LNCaP clone FGC (cell line): ENCODE measurements around the gene EFCAB7.
"Not testable (repeated sequence)": the region's sequence is repeated elsewhere in the genome, so short reads cannot be mapped to it uniquely, and the experiment has no call there.

ENCODE experiments used
- DNase-seq: peaks from one replicate; pipeline ENCODE4 v3.0.0-alpha.2; 2011; ENCODE audit warnings: low read depth
- H3K4me3 ChIP-seq: 2 replicates; pipeline ENCODE4 v1.5.1; 2011; ENCODE audit warnings: mild to moderate bottlenecking, low read depth, low read length, control low read depth
- CTCF ChIP-seq: IDR thresholded peaks from 2 replicates; pipeline ENCODE4 v1.5.1; 2012; ENCODE audit warnings: mild to moderate bottlenecking; ENCODE audit not compliant: control insufficient read depth, insufficient read depth; ENCODE audit errors: extremely low read depth

The EFCAB7 gene

GRCh38 chr1:63569068-63569467 is 45.7 kb downstream of the EFCAB7 start:
- no peak for DNase-seq
- TF ChIP-seq CTCF: no peak
- H3K4me3 ChIP-seq: no peak overlapping the region

GRCh38 chr1:63569640-63570316 is 46.5 kb downstream of the EFCAB7 start:
- H3K4me3 ChIP-seq: no peak overlapping the region
- TF ChIP-seq CTCF: no peak
- DNase-seq: no peak

- DNase-seq, H3K4me3 ChIP-seq: not testable (repeated sequence)
Observed at GRCh38 chr1:63572686-63573085, 49.4 kb downstream of the EFCAB7 start.

- not testable (repeated sequence) for DNase-seq, H3K4me3 ChIP-seq
Observed at GRCh38 chr1:63574203-63574796, 51.0 kb downstream of the EFCAB7 start.

- no peak overlapping the region for H3K4me3 ChIP-seq
- DNase-seq: no peak
- peak; percentile 49 for TF ChIP-seq CTCF
Observed at GRCh38 chr1:63575340-63575826, 52.1 kb downstream of the EFCAB7 start.

GRCh38 chr1:63586326-63586725 is 63.0 kb downstream of the EFCAB7 start:
- H3K4me3 ChIP-seq, DNase-seq: not testable (repeated sequence)

- DNase-seq: peak; percentile 47
- no peak overlapping the region for H3K4me3 ChIP-seq
- no peak for TF ChIP-seq CTCF
Observed at GRCh38 chr1:63590166-63590560, 66.8 kb downstream of the EFCAB7 start.

GRCh38 chr1:63592536-63593302 is 69.4 kb downstream of the EFCAB7 start:
- no peak for DNase-seq

More at GRCh38 chr1:63592536-63593302, 69.4 kb downstream of the EFCAB7 start:
- H3K4me3 ChIP-seq: peak overlapping the region; percentile 68
- no peak for TF ChIP-seq CTCF
